COLO668 (cell line): ENCODE results near the gene EHBP1.

ENCODE experiments used
- DNase-seq: peaks from one replicate; lab custom pipeline; 2025; ENCODE audit not compliant: unreplicated experiment; lab: John Stamatoyannopoulos, UW

The EHBP1 gene

GRCh38 chr2:63047321-63048279 lies 342.1 kb downstream of the EHBP1 start:
- DNase-seq: no peak

- no peak for DNase-seq
Measured at GRCh38 chr2:63048367-63049171, 343.1 kb downstream of the EHBP1 start.

- DNase-seq: no peak
Measured at GRCh38 chr2:63049211-63049969, 343.9 kb downstream of the EHBP1 start.

- DNase-seq: no peak
Measured at GRCh38 chr2:63049970-63050333, 344.4 kb downstream of the EHBP1 start.

- peak; percentile 91 for DNase-seq
Measured at GRCh38 chr2:63050334-63051041, 345.0 kb downstream of the EHBP1 start, which contains the start of gene OTX1. OTX1 (plus strand) TSS chr2:63050830; CDS start chr2:63052991, 2,161 bp downstream.

- peak; percentile 38 for DNase-seq
Measured at GRCh38 chr2:63051042-63051794, 345.7 kb downstream of the EHBP1 start.

GRCh38 chr2:63051795-63052333 lies 346.4 kb downstream of the EHBP1 start:
- DNase-seq: no peak

GRCh38 chr2:63052411-63053080 lies 347.0 kb downstream of the EHBP1 start:
- DNase-seq: no peak

- DNase-seq: no peak
Measured at GRCh38 chr2:63053081-63053888, 347.8 kb downstream of the EHBP1 start.

- DNase-seq: no peak
Measured at GRCh38 chr2:63053889-63054602, 348.5 kb downstream of the EHBP1 start.

- DNase-seq: no peak
Measured at GRCh38 chr2:63054841-63055225, 349.3 kb downstream of the EHBP1 start.

GRCh38 chr2:63055226-63056106 lies 350.0 kb downstream of the EHBP1 start:
- no peak for DNase-seq

GRCh38 chr2:63056107-63057050 lies 350.9 kb downstream of the EHBP1 start:
- no peak for DNase-seq

GRCh38 chr2:63057249-63058143 lies 352.0 kb downstream of the EHBP1 start:
- DNase-seq: no peak
